Right cardiac atrium (tissue), 5 donors: Measurements from ENCODE around the gene RGS6. TPM values are rescaled to one million over a fixed set of nuclear protein-coding genes. Genes with fewer than 3 reads are reported as not detected.
"Not testable (repeated sequence)": the region's sequence is repeated elsewhere in the genome, so short reads cannot be mapped to it uniquely, and the experiment has no call there.

Source experiments
- ATAC-seq, 2 donors: fragments of 200-7000 bp; cut with Tn5 transposase; one replicate each; pipeline versions ENCODE4 v1.8.0 to v1.9.1; 2020; ENCODE audit warnings: moderate library complexity in 2 of 2, mild to moderate bottlenecking in 1 of 2
- DNase-seq, 3 donors: peaks; one replicate each; pipeline ENCODE4 v3.0.0-alpha.2; 2020
- H3K27ac ChIP-seq: one replicate; pipeline ENCODE4 v1.5.1; 2013; ENCODE audit warnings: mild to moderate bottlenecking, low read length, control low read depth, moderate library complexity
- H3K27me3 ChIP-seq: one replicate; pipeline ENCODE4 v1.6.1; 2013; ENCODE audit not compliant: control insufficient read depth, insufficient read depth
- H3K4me1 ChIP-seq: one replicate; pipeline ENCODE4 v1.6.1; 2013; ENCODE audit warnings: low read length; ENCODE audit not compliant: control insufficient read depth, insufficient read depth
- H3K4me3 ChIP-seq: one replicate; pipeline ENCODE4 v1.5.1; 2013; ENCODE audit warnings: low read length, control low read depth
- H3K9me3 ChIP-seq: one replicate; pipeline ENCODE4 v1.6.1; 2013; ENCODE audit warnings: low read length; ENCODE audit not compliant: control insufficient read depth
- WGBS: extraction: QIAGEN DNeasy Blood & Tissue Kit; methylation state at CpG from one replicate; pipeline ENCODE4 v1.1.7; 2013; 5-methylcytosine and 5-hydroxymethylcytosine counted together
- intact Hi-C, 4 donors: fragments of 100-400 bp; cut with DNase I; formaldehyde crosslinking; loops; one replicate each; pipeline versions ENCODE4 v1.11.0 to v1.14.0; 2022 to 2023
- polyA plus RNA-seq: library from polyadenylated mRNA; stranded (reverse); fragments of 200-250 nt; gene quantifications from one replicate; pipeline ENCODE4 v1.2.3, GENCODE V29; 2013
- total RNA-seq, 4 donors: library from RNA; stranded (reverse); fragmentation: NEBNext Ultra II Directional; extraction: Animal tissue kit (Norgen Biotek cat#: 25700); gene quantifications; one replicate each; pipeline ENCODE4 v1.2.1, GENCODE V29; 2021
- donor health status: healthy with polysubstance abuse.
- donor health status: DM: no; HTN: yes; CAD: no.
- donor health status: DM: no; HTN: no; CAD: no.
- donor health status: DM: no; HTN: yes; CAD: no; lungs with severe emphysema.
- donor health status: DM: yes; HTN: yes; CAD: no.

The RGS6 gene
- total and polyA plus RNA-seq, 5 donors, result 12.7 to 51.4 (median 24.5) TPM

- DNase-seq, result no peak
- Histone ChIP-seq H3K9me3 (no peaks in the 10 kb centered on the region), H3K4me1 (peaks cover 3% of the 10 kb centered on the region), H3K4me3 (no peak overlapping the region), H3K27ac (no peak overlapping the region), H3K27me3 (no peaks in the 10 kb centered on the region)
- WGBS, result 79% methylated on average over 3 of the region's 3 CpGs
- intact Hi-C loops, result no loop called here
- ATAC-seq, result no peak
These were observed 522.3 kb downstream of the RGS6 start for GRCh38 chr14:72454388-72455160.

- ATAC-seq, result no peak
- intact Hi-C loops, result no loop called here
- 81% methylated on average over 4 of the region's 4 CpGs for WGBS
- Histone ChIP-seq H3K27ac (no peak overlapping the region), H3K27me3 (no peaks in the 10 kb centered on the region), H3K4me1 (no peaks in the 10 kb centered on the region), H3K4me3 (no peak overlapping the region), H3K9me3 (no peaks in the 10 kb centered on the region)
- no peak for DNase-seq
These were observed 525.4 kb downstream of the RGS6 start for GRCh38 chr14:72457641-72458040.

- H3K27ac ChIP-seq, result no peak overlapping the region
- WGBS, result 82% methylated on average over 2 of the region's 2 CpGs
- ATAC-seq (no peak), DNase-seq (no peak)
- H3K9me3 ChIP-seq, result no peaks in the 10 kb centered on the region
- no peak overlapping the region for H3K4me3 ChIP-seq
- no peaks in the 10 kb centered on the region for H3K27me3 ChIP-seq
- H3K4me1 ChIP-seq, result no peaks in the 10 kb centered on the region
- intact Hi-C loops, result no loop called here
These were observed 529.8 kb downstream of the RGS6 start for GRCh38 chr14:72462056-72462455.

- Histone ChIP-seq H3K27me3 (no peaks in the 10 kb centered on the region), H3K27ac (no peak overlapping the region), H3K4me1 (no peaks in the 10 kb centered on the region), H3K4me3 (no peak overlapping the region), H3K9me3 (no peaks in the 10 kb centered on the region)
- no peak for DNase-seq
- intact Hi-C loops, result no loop called here
- no peak for ATAC-seq
- WGBS, result 75% methylated on average over 5 of the region's 5 CpGs
These were observed 531.1 kb downstream of the RGS6 start for GRCh38 chr14:72463291-72463866.

GRCh38 chr14:72464226-72464625, 532.0 kb downstream of the RGS6 start:
- Histone ChIP-seq H3K4me3 (no peak overlapping the region), H3K27me3 (no peaks in the 10 kb centered on the region), H3K27ac (no peak overlapping the region), H3K4me1 (no peaks in the 10 kb centered on the region), H3K9me3 (no peaks in the 10 kb centered on the region)
- 90% methylated on average over 3 of the region's 3 CpGs for WGBS
- DNase-seq (no peak), ATAC-seq (no peak)
- intact Hi-C loops, result no loop called here

- Histone ChIP-seq H3K27me3 (no peaks in the 10 kb centered on the region), H3K4me1 (no peaks in the 10 kb centered on the region), H3K4me3 (no peak overlapping the region), H3K9me3 (no peaks in the 10 kb centered on the region), H3K27ac (no peak overlapping the region)
- no peak for ATAC-seq
- no peak for DNase-seq
- intact Hi-C loops, result no loop called here
These were observed 534.1 kb downstream of the RGS6 start for GRCh38 chr14:72466325-72466724.

GRCh38 chr14:72471346-72471745, 539.1 kb downstream of the RGS6 start:
- H3K27ac ChIP-seq, result no peak overlapping the region
- WGBS, result 92% methylated on average over 6 of the region's 6 CpGs
- no peaks in the 10 kb centered on the region for H3K4me1 ChIP-seq
- no peaks in the 10 kb centered on the region for H3K9me3 ChIP-seq
- ATAC-seq, result no peak
- no peak overlapping the region for H3K4me3 ChIP-seq
- DNase-seq, result no peak
- intact Hi-C loops, result no loop called here
- H3K27me3 ChIP-seq, result no peaks in the 10 kb centered on the region

- intact Hi-C loops, result no loop called here
- 91% methylated on average over 14 of the region's 14 CpGs for WGBS
These were observed 540.6 kb downstream of the RGS6 start for GRCh38 chr14:72472845-72473244.

GRCh38 chr14:72476657-72477499, 544.6 kb downstream of the RGS6 start:
- intact Hi-C loops, result no loop called here
- no peaks in the 10 kb centered on the region for H3K27me3 ChIP-seq
- H3K4me3 ChIP-seq, result no peak overlapping the region
- H3K9me3 ChIP-seq, result no peaks in the 10 kb centered on the region
- 47% methylated on average over 8 of the region's 8 CpGs for WGBS
- no peak overlapping the region for H3K27ac ChIP-seq
- H3K4me1 ChIP-seq, result no peaks in the 10 kb centered on the region
- ATAC-seq, result peak; percentile 82 to 89
- DNase-seq, result peak; percentile 34 to 72 (median 58)

More at GRCh38 chr14:72472845-72473244, 540.6 kb downstream of the RGS6 start:
- Histone ChIP-seq H3K4me3 (no peak overlapping the region), H3K4me1 (no peaks in the 10 kb centered on the region), H3K27ac (no peak overlapping the region), H3K27me3 (no peaks in the 10 kb centered on the region), H3K9me3 (no peaks in the 10 kb centered on the region)
- ATAC-seq (no peak), DNase-seq (no peak)

- H3K4me1 ChIP-seq, H3K27ac ChIP-seq, H3K9me3 ChIP-seq, H3K4me3 ChIP-seq, ATAC-seq, DNase-seq, H3K27me3 ChIP-seq, intact Hi-C loops: not testable (repeated sequence)
- 68% methylated on average over 5 of the region's 5 CpGs for WGBS
These were observed 545.3 kb downstream of the RGS6 start for GRCh38 chr14:72477578-72477977.

GRCh38 chr14:72478471-72478893, 546.3 kb downstream of the RGS6 start:
- no peak for DNase-seq
- Histone ChIP-seq H3K27ac (no peak overlapping the region), H3K9me3 (no peaks in the 10 kb centered on the region), H3K27me3 (no peaks in the 10 kb centered on the region), H3K4me3 (no peak overlapping the region), H3K4me1 (no peaks in the 10 kb centered on the region)
- 78% methylated on average over 8 of the region's 8 CpGs for WGBS
- no peak for ATAC-seq
- intact Hi-C loops, result no loop called here
